GM12873 (cell line): ENCODE data around the gene SMPDL3A.

Experiments
- CTCF ChIP-seq: IDR thresholded peaks from 2 replicates; pipeline ENCODE4 v1.5.1; 2012; ENCODE audit warnings: low read depth, mild to moderate bottlenecking, moderate library complexity, low read length, control low read depth; ENCODE audit not compliant: insufficient read depth; ENCODE audit errors: missing control alignments

SMPDL3A gene

GRCh38 chr6:122809001-122809400, 19.9 kb downstream of the SMPDL3A start:
- no peak for TF ChIP-seq CTCF

DNA sequence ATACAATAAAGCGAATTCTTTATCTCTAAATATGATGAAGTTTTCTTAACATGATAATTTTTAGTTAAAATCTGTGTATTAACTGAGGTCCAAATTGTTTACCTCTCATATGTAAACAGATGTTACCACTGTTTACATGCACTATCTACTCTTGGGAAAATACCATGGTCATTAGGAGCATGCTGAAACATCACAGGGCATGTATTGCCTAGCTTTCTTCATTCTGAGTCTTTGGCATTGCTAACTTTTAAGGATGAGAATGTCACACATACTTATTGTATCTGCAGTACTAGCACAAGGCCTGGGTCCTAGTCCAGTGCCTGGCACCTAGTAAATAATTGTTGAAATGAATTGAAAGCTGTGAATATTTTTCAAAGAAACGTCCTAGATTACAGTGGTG, 20.6 kb downstream of the SMPDL3A start:
- TF ChIP-seq CTCF: no peak

DNA sequence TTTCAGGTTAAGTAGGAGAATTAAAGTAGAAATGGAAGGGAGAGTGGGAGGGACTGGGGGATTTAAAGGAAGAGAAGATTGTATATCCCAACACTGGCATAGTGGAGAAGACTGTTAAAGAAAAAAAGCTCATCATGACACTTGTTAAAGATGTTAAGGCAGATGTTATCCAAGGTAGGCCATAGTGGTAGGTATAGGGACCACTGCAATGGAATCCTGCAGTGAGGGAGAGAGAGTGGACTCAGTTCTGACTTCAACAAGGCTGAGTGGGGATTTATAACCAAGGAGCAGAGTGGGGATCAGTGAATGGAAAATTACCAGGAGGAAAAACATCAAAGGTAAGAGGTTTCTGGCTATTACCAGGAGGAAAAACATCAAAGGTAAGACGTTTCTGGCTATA, 21.1 kb downstream of the SMPDL3A start:
- no peak for TF ChIP-seq CTCF

DNA sequence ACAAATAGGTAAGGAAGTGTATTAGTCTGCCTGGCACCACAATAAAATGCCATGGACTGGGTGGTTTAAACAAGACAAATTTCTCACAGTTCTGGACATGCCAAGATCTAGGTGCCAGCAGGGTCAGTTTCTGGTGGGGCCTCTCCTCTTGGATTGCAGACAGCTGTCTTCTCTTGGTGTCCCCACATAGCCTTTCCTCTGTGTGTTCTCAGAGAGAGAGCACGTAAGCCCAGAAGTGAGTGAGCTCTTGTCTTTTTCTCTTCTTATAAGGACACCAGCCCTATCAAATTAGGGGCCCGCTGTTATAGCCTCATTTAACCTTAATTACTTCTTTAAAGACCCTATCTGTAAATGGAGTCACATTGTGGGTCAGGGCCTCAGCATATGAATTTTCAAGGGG, 28.3 kb downstream of the SMPDL3A start:
- TF ChIP-seq CTCF: no peak

DNA sequence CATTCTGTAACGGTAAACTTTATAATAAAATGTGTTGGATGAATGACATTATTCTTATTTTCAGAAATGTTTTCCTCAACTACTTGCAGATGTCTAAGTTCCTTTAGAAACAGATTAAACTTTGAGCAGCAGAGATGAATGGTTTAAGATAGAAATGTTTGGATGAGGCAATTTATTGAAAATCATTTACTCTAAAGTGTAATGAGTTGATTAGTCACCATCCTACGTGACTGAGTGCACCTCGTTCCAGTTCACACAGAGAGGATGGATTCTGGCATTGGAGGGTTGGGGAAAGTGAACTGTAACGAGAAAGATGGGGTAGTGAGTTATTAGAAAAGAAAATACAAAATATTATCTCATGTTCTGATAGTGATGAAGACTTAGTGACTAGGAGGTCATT, 28.7 kb downstream of the SMPDL3A start:
- no peak for TF ChIP-seq CTCF

- no peak for TF ChIP-seq CTCF
Observed at GRCh38 chr6:122818866-122819265, 29.8 kb downstream of the SMPDL3A start.

GRCh38 chr6:122821095-122821494, 32.0 kb downstream of the SMPDL3A start:
- no peak for TF ChIP-seq CTCF
